C1 segment of cervical spinal cord (tissue), 14 donors: ENCODE results near the gene LETMD1.
"Not testable (repeated sequence)": the region's sequence is repeated elsewhere in the genome, so short reads cannot be mapped to it uniquely, and the experiment has no call there.

Experiments
- DNase-seq, 14 donors: peaks; one replicate each; lab custom pipeline; 2025; lab: John Stamatoyannopoulos, UW

Gene LETMD1

GRCh38 chr12:51077930-51078329 is 29.8 kb downstream of the LETMD1 start:
- peak in 7 of 14 donors; percentile 3 to 23 (median 11) for DNase-seq

GRCh38 chr12:51078346-51078745 is 30.2 kb downstream of the LETMD1 start:
- DNase-seq, result not testable (repeated sequence)

- DNase-seq, result not testable (repeated sequence)
Observed at GRCh38 chr12:51078866-51079265, 30.7 kb downstream of the LETMD1 start.

GRCh38 chr12:51080136-51080535 is 32.0 kb downstream of the LETMD1 start:
- no peak for DNase-seq

- DNase-seq, result no peak
Observed at GRCh38 chr12:51081421-51081820, 33.3 kb downstream of the LETMD1 start.

GRCh38 chr12:51082561-51083125 is 34.5 kb downstream of the LETMD1 start:
- peak in 10 of 14 donors; percentile 22 to 62 (median 50) for DNase-seq

- peak; percentile 55 to 96 (median 92) for DNase-seq
Observed at GRCh38 chr12:51083126-51083833, 35.2 kb downstream of the LETMD1 start, which contains the start of gene CSRNP2. Gene CSRNP2, minus strand, starts transcription at chr12:51083596. Its CDS starts 7,035 bp downstream, at chr12:51076561.

- DNase-seq, result no peak
Observed at GRCh38 chr12:51085757-51086156, 37.6 kb downstream of the LETMD1 start.

GRCh38 chr12:51086933-51087332 is 38.8 kb downstream of the LETMD1 start:
- DNase-seq, result no peak

GRCh38 chr12:51087818-51088217 is 39.7 kb downstream of the LETMD1 start:
- no peak for DNase-seq

GRCh38 chr12:51090705-51091229 is 42.6 kb downstream of the LETMD1 start:
- DNase-seq, result no peak

- no peak for DNase-seq
Observed at GRCh38 chr12:51098611-51099010, 50.5 kb downstream of the LETMD1 start.

- DNase-seq, result no peak
Observed at GRCh38 chr12:51103977-51104376, 55.9 kb downstream of the LETMD1 start.

GRCh38 chr12:51108136-51108535 is 60.0 kb downstream of the LETMD1 start:
- no peak for DNase-seq
